Transverse colon (tissue), 4 donors: Measurements from ENCODE around the gene CLDN11. TPM values are rescaled to one million over a fixed set of nuclear protein-coding genes. Genes with fewer than 3 reads are reported as not detected.

Source experiments
- DNase-seq: peaks from one replicate; pipeline ENCODE4 v3.0.0-alpha.2; 2019
- H3K27ac ChIP-seq, 4 donors: fragments of 200-600 bp; sonication (generic); 2 replicates each; pipeline ENCODE4 v1.5.1; 2016 to 2018; ENCODE audit warnings: inconsistent platforms in 4 of 4
- H3K27me3 ChIP-seq: fragments of 200-600 bp; sonication (generic); 2 replicates; pipeline ENCODE4 v1.5.1; 2017; ENCODE audit warnings: inconsistent platforms
- H3K36me3 ChIP-seq, 4 donors: fragments of 200-600 bp; sonication (generic); 2 replicates each; pipeline ENCODE4 v1.5.1; 2017 to 2019; ENCODE audit warnings: inconsistent platforms in 4 of 4
- H3K4me1 ChIP-seq, 4 donors: fragments of 200-600 bp; sonication (generic); 2 replicates each; pipeline ENCODE4 v1.5.1; 2017 to 2020; ENCODE audit warnings: inconsistent platforms in 4 of 4
- H3K4me3 ChIP-seq, 4 donors: fragments of 200-600 bp; sonication (generic); 1 replicate in 1 of 4; 2 replicates in 3 of 4; pipeline versions ENCODE4 v1.5.1 to v1.6.1; 2017 to 2019; ENCODE audit warnings: inconsistent platforms in 4 of 4
- H3K9me3 ChIP-seq, 2 donors: fragments of 200-600 bp; sonication (generic); 2 replicates each; pipeline ENCODE4 v1.5.1; 2017 to 2019; ENCODE audit warnings: inconsistent platforms in 2 of 2
- EP300 ChIP-seq: sonication (generic); formaldehyde crosslinking; IDR thresholded peaks from one replicate; pipeline ENCODE4 v1.6.1; 2017; ENCODE audit warnings: antibody characterized with exemption, low read depth
- POLR2A ChIP-seq: fragments of 450-650 bp; IDR thresholded peaks from one replicate; pipeline ENCODE4 v1.6.1; 2016; ENCODE audit warnings: antibody characterized with exemption, mild to moderate bottlenecking, moderate library complexity
- POLR2AphosphoS5 ChIP-seq, 3 donors: sonication (generic); formaldehyde crosslinking; IDR thresholded peaks; one replicate each; pipeline ENCODE4 v1.6.1; 2016; ENCODE audit warnings: antibody characterized with exemption in 3 of 3
- WGBS, 2 donors: methylation state at CpG; one replicate each; pipeline ENCODE4 v1.1.5; 2018; ENCODE audit warnings: low coverage in 1 of 2; 5-methylcytosine and 5-hydroxymethylcytosine counted together
- in situ Hi-C, 4 donors: fragments of 200-750 bp; cut with MboI; loops; one replicate each; pipeline versions ENCODE4 v1.15.0 to v1.15.1; 2017; ENCODE audit warnings: low sequenced_read_pairs in 3 of 4, low pct_ligation_motif_present in 1 of 4, low pct_unique_long_range_greater_than_20kb in 1 of 4
- intact Hi-C: fragments of 100-400 bp; cut with DNase I; formaldehyde crosslinking; loops from one replicate; pipeline ENCODE4 v1.15.1; 2023; ENCODE audit warnings: low total_unique reads
- total RNA-seq, 4 donors: library from RNA; depleted of rRNA; stranded (reverse); fragments of >200 nt; gene quantifications; one replicate each; pipeline ENCODE4 v1.1.0, GENCODE V29; 2016
- TF ChIP-seq, protein P1 (sequence below), 5 experiments: fragments of 200-600 bp in 3 of 5; fragments of 450-650 bp in 2 of 5; sonication (generic) in 3 of 5; IDR thresholded peaks; 1 replicate in 2 of 5; 2 replicates in 3 of 5; pipeline ENCODE4 v1.5.1; 2016 to 2017; ENCODE audit warnings: antibody characterized with exemption in 5 of 5, inconsistent platforms in 3 of 5, mild to moderate bottlenecking in 2 of 5, moderate library complexity in 1 of 5

CLDN11 gene
- total RNA-seq, 4 donors from 2014 or later = 4.6 to 13.5 (median 7.2) TPM

DNA sequence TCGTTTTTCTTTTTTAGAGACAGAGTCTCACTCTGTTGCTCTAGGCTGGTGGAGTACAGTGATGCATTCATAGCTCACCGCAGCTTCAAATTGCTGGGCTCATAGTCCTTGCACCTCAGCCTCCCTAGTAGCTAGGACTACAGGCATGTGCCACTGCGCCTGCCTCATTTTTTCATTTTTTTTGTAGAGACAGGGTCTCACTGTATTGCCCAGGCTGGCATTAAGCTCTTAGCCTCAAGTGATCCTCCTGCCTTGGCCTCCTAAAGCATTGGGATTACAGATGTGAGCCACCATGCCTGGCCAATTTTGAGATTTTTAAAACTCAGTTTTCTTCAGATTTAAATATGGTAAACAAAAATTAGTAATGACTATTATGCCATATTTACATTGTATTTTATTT, 32.2 kb upstream of the CLDN11 start:
- intact Hi-C loops = no loop called here
- Histone ChIP-seq H3K4me3 (no peak overlapping the region), H3K36me3 (peaks cover 0 to 62% (median 7%) of the 10 kb centered on the region in 4 donors), H3K9me3 (no peaks in the 10 kb centered on the region), H3K4me1 (no peaks in the 10 kb centered on the region), H3K27me3 (no peaks in the 10 kb centered on the region), H3K27ac (no peak overlapping the region)
- 83 to 93% methylated on average over 2 to 3 of the region's 3 CpGs for WGBS, 2 donors
- TF ChIP-seq, protein P1, sequence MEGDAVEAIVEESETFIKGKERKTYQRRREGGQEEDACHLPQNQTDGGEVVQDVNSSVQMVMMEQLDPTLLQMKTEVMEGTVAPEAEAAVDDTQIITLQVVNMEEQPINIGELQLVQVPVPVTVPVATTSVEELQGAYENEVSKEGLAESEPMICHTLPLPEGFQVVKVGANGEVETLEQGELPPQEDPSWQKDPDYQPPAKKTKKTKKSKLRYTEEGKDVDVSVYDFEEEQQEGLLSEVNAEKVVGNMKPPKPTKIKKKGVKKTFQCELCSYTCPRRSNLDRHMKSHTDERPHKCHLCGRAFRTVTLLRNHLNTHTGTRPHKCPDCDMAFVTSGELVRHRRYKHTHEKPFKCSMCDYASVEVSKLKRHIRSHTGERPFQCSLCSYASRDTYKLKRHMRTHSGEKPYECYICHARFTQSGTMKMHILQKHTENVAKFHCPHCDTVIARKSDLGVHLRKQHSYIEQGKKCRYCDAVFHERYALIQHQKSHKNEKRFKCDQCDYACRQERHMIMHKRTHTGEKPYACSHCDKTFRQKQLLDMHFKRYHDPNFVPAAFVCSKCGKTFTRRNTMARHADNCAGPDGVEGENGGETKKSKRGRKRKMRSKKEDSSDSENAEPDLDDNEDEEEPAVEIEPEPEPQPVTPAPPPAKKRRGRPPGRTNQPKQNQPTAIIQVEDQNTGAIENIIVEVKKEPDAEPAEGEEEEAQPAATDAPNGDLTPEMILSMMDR (IDR thresholded peaks at IDR 0.05) = no peak
- TF ChIP-seq POLR2A (no peak), EP300 (no peak), POLR2AphosphoS5 (IDR thresholded peaks at IDR 0.05) (no peak)
- in situ Hi-C loops = no loop called here
- no peak for DNase-seq

DNA sequence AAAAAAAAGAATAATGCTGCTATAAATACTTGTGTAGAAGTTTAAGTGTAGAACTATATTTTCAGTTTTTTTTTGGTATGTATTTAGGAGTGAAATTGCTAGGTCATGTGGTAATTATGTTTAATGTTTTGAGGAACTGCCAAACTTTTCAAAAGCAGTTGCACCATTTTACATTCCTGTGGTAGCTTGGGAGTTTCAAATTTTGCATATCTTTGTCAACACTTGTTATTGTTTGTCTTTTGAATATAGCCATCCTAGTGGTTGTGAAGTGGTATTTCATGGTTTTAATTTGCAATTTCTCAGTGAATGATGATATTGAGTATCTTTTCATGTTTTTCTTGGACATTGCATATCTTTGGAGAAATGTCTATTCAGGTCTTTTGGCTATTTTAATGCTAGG, 30.7 kb upstream of the CLDN11 start:
- no peak overlapping the region for H3K4me3 ChIP-seq
- DNase-seq = no peak
- intact Hi-C loops = no loop called here
- in situ Hi-C loops = no loop called here
- no peaks in the 10 kb centered on the region for H3K4me1 ChIP-seq
- H3K27me3 ChIP-seq = no peaks in the 10 kb centered on the region
- H3K9me3 ChIP-seq = no peaks in the 10 kb centered on the region
- H3K36me3 ChIP-seq = peaks cover 0 to 61% (median 7%) of the 10 kb centered on the region in 4 donors
- no peak for TF ChIP-seq EP300
- TF ChIP-seq, protein P1 (IDR thresholded peaks at IDR 0.05) = no peak
- TF ChIP-seq POLR2AphosphoS5 (IDR thresholded peaks at IDR 0.05) = no peak
- no peak for TF ChIP-seq POLR2A
- no peak overlapping the region for H3K27ac ChIP-seq

DNA sequence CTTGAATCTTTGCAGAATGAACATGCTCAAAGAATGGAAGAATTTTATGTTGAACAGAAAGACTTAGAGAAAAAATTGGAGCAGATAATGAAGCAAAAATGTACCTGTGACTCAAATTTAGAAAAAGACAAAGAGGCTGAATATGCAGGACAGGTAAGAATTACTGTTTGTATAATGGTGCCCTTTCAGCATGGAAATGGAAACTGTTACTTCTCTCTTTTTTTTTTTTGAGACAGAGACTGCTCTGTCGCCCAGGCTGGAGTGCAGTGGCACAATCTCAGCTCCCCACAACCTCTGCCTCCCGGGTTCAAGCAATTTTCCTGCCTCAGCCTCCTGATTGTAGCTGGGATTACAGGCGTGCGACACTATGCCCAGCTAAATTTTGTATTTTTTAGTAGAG, 27.6 kb upstream of the CLDN11 start:
- 76 to 86% methylated on average over 3 to 4 of the region's 4 CpGs for WGBS, 2 donors

DNA sequence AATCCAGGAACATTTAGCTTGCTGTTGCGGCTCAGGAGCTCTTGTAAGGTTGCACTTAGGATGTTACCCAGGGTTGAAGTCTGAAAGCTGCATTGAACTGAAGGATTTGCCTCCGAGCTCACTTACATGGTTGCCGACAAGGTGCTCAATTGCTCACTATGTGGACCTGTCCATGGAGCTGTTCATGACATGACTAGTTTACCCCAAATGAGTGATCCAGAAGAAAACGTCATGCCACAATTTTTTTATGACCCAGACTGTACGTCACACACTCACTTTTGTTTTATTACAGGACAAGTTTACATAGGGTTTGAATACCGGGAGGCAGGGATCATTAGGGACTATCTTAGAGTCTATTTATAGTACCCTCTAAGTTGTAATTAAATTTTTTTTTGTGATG, 21.0 kb upstream of the CLDN11 start:
- Histone ChIP-seq H3K27me3 (no peaks in the 10 kb centered on the region), H3K9me3 (no peaks in the 10 kb centered on the region), H3K36me3 (no peaks in the 10 kb centered on the region), H3K4me3 (no peak overlapping the region), H3K4me1 (no peaks in the 10 kb centered on the region), H3K27ac (no peak overlapping the region)
- 76 to 82% methylated on average over 5 to 6 of the region's 6 CpGs for WGBS, 2 donors
- DNase-seq = no peak
- in situ Hi-C loops (no loop called here), intact Hi-C loops (no loop called here)
- TF ChIP-seq POLR2AphosphoS5 (IDR thresholded peaks at IDR 0.05) (no peak), EP300 (no peak), POLR2A (no peak)
- TF ChIP-seq, protein P1 (IDR thresholded peaks at IDR 0.05) = no peak

More for the DNA sequence above, 27.6 kb upstream of the CLDN11 start:
- in situ Hi-C loops (no loop called here), intact Hi-C loops (no loop called here)
- H3K4me1 ChIP-seq = no peaks in the 10 kb centered on the region
- TF ChIP-seq, protein P1 (IDR thresholded peaks at IDR 0.05) = no peak
- TF ChIP-seq EP300 (no peak), POLR2A (no peak), POLR2AphosphoS5 (IDR thresholded peaks at IDR 0.05) (no peak)
- no peak overlapping the region for H3K27ac ChIP-seq
- H3K9me3 ChIP-seq = no peaks in the 10 kb centered on the region
- no peak overlapping the region for H3K4me3 ChIP-seq
- peaks cover 0 to 44% (median 5%) of the 10 kb centered on the region in 4 donors for H3K36me3 ChIP-seq
- H3K27me3 ChIP-seq = no peaks in the 10 kb centered on the region
- no peak for DNase-seq
